Esophagus muscularis mucosa (tissue), 4 donors: Measurements from ENCODE around the gene MSN. TPM values are rescaled to one million over a fixed set of nuclear protein-coding genes. Genes with fewer than 3 reads are reported as not detected.
"Not testable (repeated sequence)": the region's sequence is repeated elsewhere in the genome, so short reads cannot be mapped to it uniquely, and the experiment has no call there.

Experiments used
- DNase-seq: peaks from one replicate; pipeline ENCODE4 v3.0.0-alpha.2; 2017; ENCODE audit errors: extremely low spot score
- H3K27ac ChIP-seq, 4 donors: fragments of 200-600 bp; sonication (generic); replicated peaks in 1 of 4; 1 replicate in 3 of 4; 2 replicates in 1 of 4; pipeline ENCODE4 v1.5.1; 2016 to 2019; ENCODE audit warnings: mild to moderate bottlenecking in 1 of 4
- H3K27me3 ChIP-seq, 4 donors: fragments of 200-600 bp; sonication (generic); one replicate each; pipeline versions ENCODE4 v1.5.1 to v1.6.0; 2016 to 2019
- H3K36me3 ChIP-seq, 4 donors: fragments of 200-600 bp; sonication (generic); one replicate each; pipeline ENCODE4 v1.5.1; 2016 to 2019
- H3K4me1 ChIP-seq, 4 donors: fragments of 200-600 bp; sonication (generic); one replicate each; pipeline ENCODE4 v1.5.1; 2016 to 2019
- H3K4me3 ChIP-seq, 4 donors: fragments of 200-600 bp; sonication (generic); 1 replicate in 2 of 4; 2 replicates in 2 of 4; pipeline ENCODE4 v1.5.1; 2016 to 2019; ENCODE audit warnings: mild to moderate bottlenecking in 4 of 4, moderate library complexity in 1 of 4
- H3K9me3 ChIP-seq, 4 donors: fragments of 200-600 bp; sonication (generic); 1 replicate in 3 of 4; 2 replicates in 1 of 4; pipeline ENCODE4 v1.5.1; 2016 to 2019
- CTCF ChIP-seq, 3 experiments: fragments of 200-600 bp in 2 of 3; fragments of 450-650 bp in 1 of 3; sonication (generic) in 2 of 3; IDR thresholded peaks; one replicate each; pipeline ENCODE4 v1.5.1; 2017 to 2019; ENCODE audit warnings: antibody characterized with exemption in 3 of 3, mild to moderate bottlenecking in 2 of 3, moderate library complexity in 1 of 3
- EP300 ChIP-seq: sonication (generic); formaldehyde crosslinking; IDR thresholded peaks from one replicate; pipeline ENCODE4 v1.6.1; 2017; ENCODE audit warnings: antibody characterized with exemption
- POLR2A ChIP-seq: fragments of 450-650 bp; IDR thresholded peaks from one replicate; pipeline ENCODE4 v1.6.1; 2017; ENCODE audit warnings: antibody characterized with exemption, moderate library complexity, mild to moderate bottlenecking, low read depth
- POLR2AphosphoS5 ChIP-seq, 2 donors: sonication (generic); formaldehyde crosslinking; IDR thresholded peaks; one replicate each; pipeline ENCODE4 v1.6.1; 2017; ENCODE audit warnings: antibody characterized with exemption in 2 of 2
- WGBS: methylation state at CpG from one replicate; pipeline ENCODE4 v1.1.5; 2018; 5-methylcytosine and 5-hydroxymethylcytosine counted together
- intact Hi-C: fragments of 100-400 bp; cut with DNase I; formaldehyde crosslinking; loops from one replicate; pipeline ENCODE4 v1.15.1; 2023
- total RNA-seq, 4 donors: library from RNA; depleted of rRNA; stranded (reverse); fragments of >200 nt; gene quantifications; one replicate each; pipeline versions ENCODE4 v1.1.0 to v1.2.1, GENCODE V29; 2016

The MSN gene
- total RNA-seq, 4 donors from 2014 or later: 206 to 311 (median 290) TPM

DNA sequence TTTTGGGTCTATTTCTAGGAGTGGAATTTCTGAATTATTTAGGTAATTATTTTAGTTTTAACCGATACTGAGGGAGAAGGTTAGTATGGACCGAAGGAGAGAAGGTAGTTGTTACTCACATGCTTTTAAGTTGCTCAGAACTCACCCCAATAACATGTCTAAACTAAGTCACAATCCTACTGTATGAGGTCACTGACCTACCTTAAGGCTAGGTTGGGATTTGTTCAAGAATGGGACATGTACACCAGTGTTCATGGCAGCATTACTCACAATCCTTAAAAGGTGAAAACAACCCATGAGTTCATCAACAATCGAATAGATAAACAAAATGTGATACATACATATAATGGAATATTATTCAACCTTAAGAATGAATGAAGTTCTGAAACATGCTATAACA lies 90.5 kb downstream of the MSN start:
- Histone ChIP-seq H3K4me3 (no peak overlapping the region), H3K36me3 (no peaks in the 10 kb centered on the region), H3K4me1 (no peaks in the 10 kb centered on the region), H3K9me3 (peaks cover 0 to 14% (median 0%) of the 10 kb centered on the region in 4 donors), H3K27ac (no peak overlapping the region), H3K27me3 (no peaks in the 10 kb centered on the region)
- 81% methylated on average over 3 of the region's 3 CpGs for WGBS
- intact Hi-C loops: no loop called here
- TF ChIP-seq POLR2AphosphoS5 (IDR thresholded peaks at IDR 0.05): no peak
- no peak for TF ChIP-seq EP300
- TF ChIP-seq POLR2A: no peak
- no peak for TF ChIP-seq CTCF (IDR thresholded peaks at IDR 0.05)
- DNase-seq: no peak

DNA sequence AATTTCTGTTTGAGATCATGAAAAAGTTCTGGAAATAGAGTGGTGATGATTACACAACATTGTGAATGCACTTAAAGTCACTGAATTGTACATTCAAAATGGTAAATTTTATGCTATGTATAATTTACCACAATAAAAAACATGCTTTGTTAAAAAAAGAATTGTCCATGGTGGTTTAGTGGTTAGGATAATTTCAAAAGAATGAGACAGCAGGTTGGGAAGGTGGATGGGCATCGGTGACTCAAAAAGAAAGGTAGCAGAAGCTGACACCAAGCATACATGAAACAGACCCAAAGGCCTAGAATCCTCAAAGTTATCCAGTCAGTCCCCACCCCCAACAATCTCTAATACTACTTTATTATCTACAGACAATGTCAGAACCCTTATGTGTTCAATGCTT lies 91.1 kb downstream of the MSN start:
- H3K27me3 ChIP-seq: no peaks in the 10 kb centered on the region
- intact Hi-C loops: no loop called here
- H3K9me3 ChIP-seq: peaks cover 0 to 14% (median 0%) of the 10 kb centered on the region in 4 donors
- 71% methylated on average over 1 of the region's 1 CpG for WGBS
- no peaks in the 10 kb centered on the region for H3K4me1 ChIP-seq
- H3K4me3 ChIP-seq: no peak overlapping the region
- no peaks in the 10 kb centered on the region for H3K36me3 ChIP-seq
- TF ChIP-seq CTCF (IDR thresholded peaks at IDR 0.05) (no peak), POLR2AphosphoS5 (IDR thresholded peaks at IDR 0.05) (no peak), EP300 (no peak), POLR2A (no peak)
- no peak overlapping the region for H3K27ac ChIP-seq
- no peak for DNase-seq

DNA sequence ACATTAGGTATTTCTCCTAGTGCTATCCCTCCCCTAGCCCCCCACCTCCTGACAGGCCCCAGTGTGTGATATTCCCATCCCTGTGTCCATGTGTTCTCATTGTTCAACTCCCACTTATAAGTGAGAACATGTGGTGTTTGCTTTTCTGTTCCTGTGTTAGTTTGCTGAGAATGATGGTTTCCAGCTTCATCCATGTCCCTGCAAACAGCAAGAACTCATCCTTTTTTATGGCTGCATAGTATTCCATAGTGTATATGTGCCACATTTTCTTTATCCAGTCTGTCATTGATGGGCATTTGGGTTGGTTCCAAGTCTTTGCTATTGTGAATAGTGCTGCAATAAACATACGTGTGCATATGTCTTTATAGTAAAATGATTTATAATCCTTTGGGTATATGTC lies 92.1 kb downstream of the MSN start:
- DNase-seq, H3K36me3 ChIP-seq, H3K4me1 ChIP-seq, H3K27ac ChIP-seq, H3K9me3 ChIP-seq, H3K4me3 ChIP-seq, intact Hi-C loops, H3K27me3 ChIP-seq: not testable (repeated sequence)
- WGBS: 60% methylated on average over 1 of the region's 1 CpG

DNA sequence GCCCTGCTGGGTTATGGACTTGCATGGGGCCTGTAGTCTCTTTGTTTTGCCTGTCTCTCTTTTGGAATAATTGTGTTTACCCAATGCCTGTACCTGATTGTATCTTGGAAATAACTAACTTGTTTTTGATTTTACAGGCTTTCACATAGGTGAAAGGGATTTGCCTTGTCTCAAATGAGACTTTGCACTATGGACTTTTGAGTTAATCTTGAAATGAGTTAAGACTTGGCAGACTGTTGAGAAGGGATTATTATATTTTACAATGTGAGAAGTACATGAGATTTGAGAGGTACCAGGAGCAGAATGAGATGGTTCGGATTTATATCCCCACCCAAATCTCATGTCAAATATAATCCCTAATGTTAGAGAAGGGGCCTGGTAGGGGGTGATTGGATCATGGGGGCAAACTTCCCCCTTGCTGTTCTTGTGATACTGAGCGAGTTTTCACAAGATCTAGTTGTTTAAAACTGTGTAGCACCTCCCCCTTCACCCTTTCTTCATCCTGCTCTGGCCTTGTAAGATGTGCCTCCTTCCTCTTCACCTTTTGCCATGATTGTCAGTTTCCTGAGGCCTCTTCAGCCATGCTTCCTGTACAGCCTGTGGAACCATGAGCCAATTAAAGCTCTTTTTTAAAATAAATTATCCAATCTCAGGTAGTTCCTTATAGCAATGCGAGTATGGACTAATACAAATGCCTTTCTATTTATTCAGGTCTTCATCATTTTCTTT lies 102.3 kb downstream of the MSN start:
- no peak for DNase-seq
- Histone ChIP-seq H3K9me3 (no peaks in the 10 kb centered on the region), H3K27ac (no peak overlapping the region), H3K36me3 (no peaks in the 10 kb centered on the region), H3K27me3 (no peaks in the 10 kb centered on the region), H3K4me1 (no peaks in the 10 kb centered on the region), H3K4me3 (no peak overlapping the region)
- TF ChIP-seq CTCF (IDR thresholded peaks at IDR 0.05) (no peak), EP300 (no peak), POLR2A (no peak), POLR2AphosphoS5 (IDR thresholded peaks at IDR 0.05) (no peak)
- intact Hi-C loops: no loop called here
- 69% methylated on average over 3 of the region's 3 CpGs for WGBS

DNA sequence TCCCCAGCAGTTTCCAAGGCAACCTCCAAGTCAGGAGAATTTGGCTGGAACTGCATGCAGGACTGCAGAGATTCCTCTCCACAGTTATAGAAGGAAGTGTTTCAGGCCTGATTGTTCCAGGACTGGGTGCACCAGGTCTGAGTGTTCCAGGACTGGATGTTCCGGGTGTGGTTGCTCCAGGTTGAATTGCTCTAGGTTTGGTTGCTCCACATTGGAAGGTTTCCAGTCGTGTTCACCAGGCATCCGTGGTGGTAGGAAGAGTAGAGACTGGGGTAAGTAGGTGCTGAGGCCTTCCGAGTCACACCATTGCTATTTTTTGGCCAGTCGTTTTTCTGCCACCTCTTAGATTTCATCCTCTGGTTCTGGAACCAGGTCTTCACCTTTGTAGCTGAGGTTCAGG lies 105.4 kb downstream of the MSN start:
- no peak for DNase-seq

More for the DNA sequence above, 105.4 kb downstream of the MSN start:
- Histone ChIP-seq H3K36me3 (no peaks in the 10 kb centered on the region), H3K4me3 (no peak overlapping the region), H3K4me1 (no peaks in the 10 kb centered on the region), H3K9me3 (no peaks in the 10 kb centered on the region), H3K27ac (no peak overlapping the region), H3K27me3 (no peaks in the 10 kb centered on the region)
- intact Hi-C loops: no loop called here
- whole genome bisulfite sequencing: 69% methylated on average over 5 of the region's 5 CpGs
- TF ChIP-seq POLR2AphosphoS5 (IDR thresholded peaks at IDR 0.05) (no peak), POLR2A (no peak), EP300 (no peak), CTCF (IDR thresholded peaks at IDR 0.05) (no peak)
